UCSD-AML1 (cell line): Measurements from ENCODE around the gene NRAP.
"Not testable (repeated sequence)": the region's sequence is repeated elsewhere in the genome, so short reads cannot be mapped to it uniquely, and the experiment has no call there.

ENCODE experiments used
- DNase-seq: peaks from one replicate; lab custom pipeline; 2025; ENCODE audit not compliant: unreplicated experiment; lab: John Stamatoyannopoulos, UW

Gene NRAP

DNA sequence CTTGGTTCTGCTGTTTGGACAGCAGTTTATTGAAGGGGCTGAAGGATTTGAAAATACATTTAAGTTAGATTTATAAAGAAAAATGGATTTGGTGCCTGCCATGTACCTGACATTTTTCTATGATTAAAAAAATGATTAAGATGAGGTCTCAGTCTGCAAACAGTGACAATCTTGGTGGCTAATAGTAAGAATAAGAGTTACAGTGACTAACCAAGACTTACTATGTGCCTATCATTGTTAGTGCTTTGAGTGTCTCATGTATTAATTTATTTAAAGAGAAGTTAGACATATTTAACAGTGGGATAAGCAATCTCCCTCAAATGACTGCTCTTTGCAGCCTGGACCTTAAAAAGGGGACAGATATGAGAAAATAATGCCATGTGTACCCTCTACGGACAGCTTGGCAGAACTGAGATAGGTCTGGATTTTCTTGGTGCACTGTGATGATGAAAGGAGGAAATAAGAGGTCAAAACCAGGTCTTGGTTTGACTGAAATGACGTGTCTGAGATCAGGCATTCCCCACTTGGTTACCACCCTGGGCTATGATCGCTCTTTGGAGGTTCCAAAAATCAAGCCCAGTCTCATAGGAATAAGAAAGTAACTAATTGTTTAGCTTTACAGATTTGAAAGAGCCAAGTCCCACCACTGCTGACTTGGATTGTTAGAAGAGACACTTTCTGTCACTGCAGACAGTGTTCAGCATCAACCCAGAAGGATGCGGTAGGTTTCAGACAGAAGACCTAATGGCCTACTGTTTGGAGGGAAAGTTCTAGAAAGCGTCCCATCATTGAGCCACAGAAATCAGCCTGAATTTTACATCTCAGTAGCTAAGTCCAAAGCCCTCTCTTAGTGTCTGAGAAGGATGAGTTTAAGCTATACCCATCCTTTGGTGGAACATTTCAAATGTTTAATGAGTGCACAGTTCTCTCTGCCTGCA is 18.0 kb upstream of the NRAP start:
- no peak for DNase-seq

DNA sequence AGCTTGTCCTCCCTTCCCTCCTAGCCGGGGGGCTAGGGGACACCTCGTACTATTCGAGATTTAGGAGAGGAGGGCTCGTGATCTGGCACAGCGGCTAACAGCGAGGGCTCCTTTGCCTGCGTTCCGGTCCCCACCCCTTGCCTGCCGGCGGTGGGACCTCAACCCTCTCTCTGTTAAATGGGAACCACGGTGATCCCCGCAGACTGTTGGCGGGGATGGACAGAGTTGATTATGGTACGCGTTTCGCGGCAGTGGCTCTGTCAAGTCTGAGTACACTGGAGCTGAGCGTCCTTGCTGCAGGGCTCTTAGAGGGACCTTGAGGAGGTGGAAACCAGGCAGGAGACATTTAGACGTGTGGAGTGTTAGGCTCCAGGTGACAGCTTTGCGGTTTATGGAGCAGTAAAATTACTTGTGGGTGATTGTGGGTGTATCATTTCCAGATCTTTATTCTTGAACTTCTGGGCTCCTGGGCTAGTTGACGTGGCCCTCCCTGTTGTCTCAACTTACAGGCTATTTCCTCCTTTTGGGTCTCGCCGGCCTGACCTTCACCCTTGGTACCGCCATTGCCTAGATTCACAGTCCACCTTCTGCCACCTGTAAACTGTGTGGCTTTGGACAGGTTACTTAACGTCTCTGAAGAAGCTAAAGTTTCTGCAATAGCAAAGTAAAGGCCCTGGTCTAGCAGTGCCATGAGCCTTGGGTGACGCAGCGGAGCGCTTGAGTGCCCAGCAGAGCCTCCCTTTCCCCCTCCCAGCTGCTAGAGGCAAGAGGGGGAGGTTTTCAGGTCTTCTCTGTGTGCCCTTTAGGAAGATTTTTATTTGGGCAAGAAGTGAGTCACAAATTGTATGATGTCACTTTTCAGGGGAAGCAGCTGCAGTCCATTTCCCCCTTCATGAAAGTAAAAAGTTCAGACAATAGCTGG is 16.6 kb upstream of the NRAP start:
- peak; percentile 45 for DNase-seq

DNA sequence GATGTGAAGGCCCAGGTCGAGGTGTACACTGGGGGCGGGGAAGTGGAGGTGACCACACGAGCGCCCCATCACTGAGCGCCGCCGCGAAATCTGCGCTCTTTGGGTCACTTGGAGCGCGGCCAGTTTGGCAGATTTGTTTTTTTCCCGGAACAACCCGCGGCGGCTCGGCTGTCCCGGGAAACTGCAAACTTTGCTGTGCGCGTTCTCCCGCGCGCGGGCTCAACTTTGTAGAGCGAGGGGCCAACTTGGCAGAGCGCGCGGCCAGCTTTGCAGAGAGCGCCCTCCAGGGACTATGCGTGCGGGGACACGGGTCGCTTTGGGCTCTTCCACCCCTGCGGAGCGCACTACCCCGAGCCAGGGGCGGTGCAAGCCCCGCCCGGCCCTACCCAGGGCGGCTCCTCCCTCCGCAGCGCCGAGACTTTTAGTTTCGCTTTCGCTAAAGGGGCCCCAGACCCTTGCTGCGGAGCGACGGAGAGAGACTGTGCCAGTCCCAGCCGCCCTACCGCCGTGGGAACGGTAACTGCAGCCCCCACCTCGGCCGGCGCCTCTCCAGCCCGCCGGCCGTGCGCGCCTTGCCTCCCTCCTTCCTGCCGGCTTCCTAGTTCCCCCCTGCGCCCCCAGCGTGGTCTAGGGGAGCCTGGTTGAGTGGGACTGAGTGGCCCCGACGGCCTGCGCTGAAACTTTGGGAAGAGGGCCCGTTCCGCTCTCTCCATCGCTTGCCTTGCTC is 15.8 kb upstream of the NRAP start, which contains the start of gene CASP7:
Gene CASP7 (plus strand): TSS at position 450 of the 727 bp plus-strand sequence. CDS start 17,582 bp downstream, outside the sequence.
- peak; percentile 86 for DNase-seq

DNA sequence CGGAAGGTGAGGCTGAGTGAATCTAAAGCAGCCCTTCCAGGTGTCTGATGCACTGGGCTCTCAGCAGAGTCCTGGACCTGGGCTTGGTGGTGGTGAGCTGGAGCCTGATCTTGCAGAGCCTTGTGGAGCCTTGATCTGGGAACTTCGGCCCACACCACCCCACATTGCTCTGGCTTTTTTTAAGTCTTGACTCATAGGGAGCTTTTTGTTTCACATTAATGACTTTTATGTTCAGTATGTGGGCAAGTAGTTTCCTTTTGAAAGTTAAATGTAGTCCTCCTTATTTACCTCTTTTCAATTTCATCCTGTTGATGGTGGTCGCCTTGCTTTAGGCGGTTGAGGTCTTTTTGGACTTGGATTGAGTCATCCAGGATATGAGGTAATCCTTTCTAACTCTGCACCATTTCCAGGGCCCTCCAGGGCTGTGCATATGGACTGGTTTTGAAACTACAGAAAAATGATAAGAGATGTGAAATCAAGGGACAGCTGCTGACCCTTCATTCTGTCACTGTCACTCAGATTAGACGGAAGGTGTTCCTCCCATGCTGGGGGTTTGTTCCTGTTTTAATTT is 2.9 kb upstream of the NRAP start:
- no peak for DNase-seq

DNA sequence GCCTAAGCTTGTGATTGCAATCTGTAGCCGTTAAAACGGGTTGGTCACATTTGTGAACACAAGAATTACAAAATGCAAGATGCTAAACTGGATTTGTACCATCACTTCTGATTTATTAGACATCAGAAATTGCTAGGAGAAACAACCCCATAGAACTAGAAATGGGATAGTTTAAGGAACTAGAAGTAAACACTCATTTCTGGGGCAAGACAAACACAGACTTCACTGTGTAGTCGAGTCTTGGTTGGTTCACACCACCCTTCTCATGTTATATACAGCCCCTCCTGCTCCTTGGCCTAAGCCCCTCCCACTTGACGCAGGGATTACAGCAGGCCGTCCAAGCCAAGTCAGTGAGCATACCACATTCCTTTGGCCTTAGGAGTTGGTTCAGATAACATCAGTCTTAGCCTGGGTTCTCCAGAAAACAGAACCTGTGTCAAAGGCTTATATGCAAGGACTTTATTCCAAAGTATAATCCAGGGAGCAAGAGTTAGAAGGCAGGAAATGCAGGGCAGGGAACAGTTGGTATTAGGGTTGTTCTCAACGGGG is 2.0 kb upstream of the NRAP start:
- DNase-seq = no peak

DNA sequence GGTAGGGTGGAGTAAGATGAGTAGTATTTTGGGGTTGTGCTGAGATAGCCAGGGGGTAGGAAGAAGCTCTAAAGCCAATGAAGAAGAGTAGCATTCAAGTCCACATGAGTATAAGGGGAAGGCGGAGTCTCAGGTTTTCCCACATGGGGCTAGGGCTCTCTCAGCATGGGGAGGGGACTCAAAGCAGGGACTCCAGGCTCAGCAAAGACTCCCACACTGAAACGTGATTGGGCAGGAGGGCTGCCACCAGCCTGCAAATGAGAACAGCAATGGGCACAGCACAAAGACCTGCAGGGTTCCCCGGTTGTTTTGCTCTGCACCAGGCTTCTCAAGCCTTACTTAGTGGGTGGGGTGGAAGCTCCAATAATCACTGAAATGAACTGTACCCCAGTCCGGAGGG is 1.5 kb upstream of the NRAP start:
- no peak for DNase-seq

DNA sequence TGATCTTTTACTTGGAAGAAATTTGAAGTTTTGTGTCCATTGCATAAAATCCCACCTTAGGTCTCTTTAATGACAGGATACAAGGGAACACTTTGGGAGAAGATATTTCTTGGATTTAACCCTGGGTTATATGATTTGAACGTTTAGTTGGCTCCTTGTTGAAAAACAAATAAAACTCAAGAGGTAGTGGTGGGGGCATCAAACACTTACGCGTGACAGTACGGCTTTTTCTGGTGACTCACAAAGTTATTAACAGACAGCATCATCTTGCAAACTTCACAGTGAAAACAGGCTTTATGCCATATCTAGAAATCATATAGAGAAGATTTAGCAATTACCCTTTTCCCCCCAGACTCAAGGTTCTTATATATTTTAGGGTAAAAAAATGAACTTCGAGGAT is 699 bp downstream of the NRAP start:
- no peak for DNase-seq

DNA sequence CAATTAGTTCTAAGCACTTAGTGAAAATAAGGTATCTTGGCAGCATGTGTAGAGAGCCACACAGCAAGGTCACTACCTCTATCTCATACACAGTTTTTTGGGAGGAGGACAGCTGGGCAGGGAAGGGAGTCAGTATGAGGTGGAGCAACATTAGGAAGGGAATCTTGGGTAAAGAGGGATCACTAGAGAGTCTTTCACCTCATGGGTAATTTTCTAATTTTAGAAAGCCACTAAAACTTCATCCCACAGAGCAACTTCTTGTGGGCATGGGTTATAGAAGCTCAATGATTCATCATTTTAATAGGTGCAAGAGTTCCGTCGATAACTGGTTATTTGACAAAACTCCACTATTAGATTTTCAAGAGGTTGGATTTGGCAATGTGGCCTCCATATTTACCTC is 2.5 kb downstream of the NRAP start:
- DNase-seq = no peak

DNA sequence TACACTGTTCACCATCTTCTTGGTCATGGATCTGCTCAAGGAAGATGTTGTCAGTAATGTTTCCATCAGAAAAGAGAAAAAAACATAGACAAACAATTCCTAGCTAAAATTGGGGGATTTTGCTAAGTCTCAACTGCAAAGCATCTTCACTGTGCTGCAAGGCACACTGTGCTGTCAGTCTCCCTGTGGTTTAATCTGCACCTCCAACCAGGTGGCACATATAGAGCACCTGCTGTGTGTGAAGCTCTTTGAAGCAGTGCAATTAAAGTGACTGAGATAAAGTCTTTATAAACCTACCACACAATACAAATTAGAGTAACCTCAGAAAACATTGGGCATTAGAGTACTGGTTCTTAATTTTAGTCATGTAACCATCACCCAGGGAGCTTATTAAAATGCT is 6.3 kb downstream of the NRAP start:
- DNase-seq = no peak

DNA sequence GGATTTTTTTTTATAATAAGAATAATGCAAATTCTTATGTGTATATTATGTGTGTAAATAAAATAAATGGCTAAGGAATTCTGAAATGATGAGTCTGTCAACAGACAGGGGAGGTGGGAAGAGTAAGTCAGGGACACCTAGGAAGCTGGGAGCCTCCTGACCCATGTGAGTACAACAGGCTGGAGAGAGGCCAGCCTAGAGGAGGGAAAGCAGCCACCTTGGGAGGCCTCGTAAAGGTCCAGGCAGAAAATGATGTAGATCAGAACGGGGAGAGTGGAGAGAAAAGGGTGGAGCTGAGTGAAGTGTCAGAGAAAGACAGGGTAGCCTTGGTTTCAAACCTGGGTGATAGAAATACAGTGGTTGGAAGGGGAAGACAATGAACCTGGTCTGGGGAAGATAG is 6.9 kb downstream of the NRAP start:
- no peak for DNase-seq

DNA sequence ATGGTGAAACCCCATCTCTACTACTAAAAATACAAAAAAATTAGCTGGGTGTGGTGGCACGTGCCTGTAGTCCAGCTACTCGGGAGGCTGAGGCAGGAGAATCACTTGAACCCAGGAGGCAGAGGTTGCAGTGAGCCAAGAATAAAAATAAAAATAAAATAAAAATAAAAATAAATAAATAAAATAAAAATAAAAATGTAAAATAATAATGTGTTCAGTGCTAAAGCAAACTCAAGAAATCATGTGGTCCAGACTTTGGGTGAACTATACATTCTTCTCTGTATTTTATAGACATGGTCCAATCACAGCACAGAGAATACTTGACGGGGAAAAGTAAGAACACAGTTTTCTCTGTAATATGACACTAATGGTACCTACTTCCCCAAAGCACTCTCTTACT is 11.4 kb downstream of the NRAP start:
- DNase-seq = not testable (repeated sequence)

DNA sequence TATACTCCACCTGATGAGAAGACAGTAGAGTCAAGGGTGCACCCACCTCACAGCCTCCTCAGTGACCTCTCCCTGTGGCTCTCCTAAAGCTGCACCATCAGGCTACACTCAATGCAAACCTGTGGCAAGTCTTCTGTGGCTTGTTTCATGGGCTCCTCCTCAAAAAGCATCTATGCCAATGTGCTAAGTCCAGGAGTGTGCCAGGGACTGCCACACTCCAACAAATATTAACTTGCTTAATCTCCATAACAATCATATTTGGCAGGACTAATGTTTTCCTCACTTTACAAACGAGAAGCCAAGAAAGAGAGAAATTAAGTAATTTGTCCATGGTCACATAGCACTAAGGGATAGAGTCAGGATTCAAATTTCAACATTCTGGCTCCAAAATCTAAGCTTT is 11.9 kb downstream of the NRAP start:
- no peak for DNase-seq

DNA sequence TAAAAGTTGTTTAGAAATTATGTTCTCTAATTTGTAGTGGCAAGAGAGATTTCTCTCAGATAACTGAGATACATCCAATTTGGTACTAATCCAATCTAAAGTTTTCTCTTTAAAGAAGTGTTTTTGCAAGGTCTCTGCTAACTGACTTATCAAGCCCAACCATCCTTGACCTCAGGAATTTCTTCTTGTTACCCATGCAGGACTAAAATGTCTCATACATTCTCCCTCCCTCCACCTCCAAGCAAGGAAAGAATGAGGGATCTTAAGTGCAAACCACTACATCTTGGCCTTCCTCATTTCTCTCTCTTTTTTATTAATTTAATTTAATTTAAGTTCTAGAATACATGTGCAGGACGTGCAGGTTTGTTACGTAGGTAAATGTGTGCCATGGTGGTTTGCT is 12.8 kb downstream of the NRAP start:
- DNase-seq = no peak

DNA sequence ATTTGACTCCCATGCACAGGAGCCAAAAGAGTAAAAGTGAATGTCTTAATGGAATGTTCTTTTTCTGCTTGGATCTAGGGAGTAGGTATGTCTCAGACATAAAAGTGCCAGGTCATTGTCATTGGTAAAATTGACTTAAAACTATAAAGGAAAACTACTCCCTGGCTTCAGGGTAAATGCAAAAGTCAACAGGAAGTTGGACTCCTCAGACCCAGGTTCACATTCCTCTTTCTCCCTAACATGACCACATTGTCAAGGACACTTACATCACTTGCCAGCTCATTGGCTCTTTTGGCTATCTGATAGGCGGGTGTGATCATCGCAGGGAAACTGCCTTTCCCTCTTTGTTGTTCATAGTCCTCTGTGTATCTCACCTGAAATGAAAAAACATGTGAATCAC is 13.7 kb downstream of the NRAP start:
- DNase-seq = no peak

DNA sequence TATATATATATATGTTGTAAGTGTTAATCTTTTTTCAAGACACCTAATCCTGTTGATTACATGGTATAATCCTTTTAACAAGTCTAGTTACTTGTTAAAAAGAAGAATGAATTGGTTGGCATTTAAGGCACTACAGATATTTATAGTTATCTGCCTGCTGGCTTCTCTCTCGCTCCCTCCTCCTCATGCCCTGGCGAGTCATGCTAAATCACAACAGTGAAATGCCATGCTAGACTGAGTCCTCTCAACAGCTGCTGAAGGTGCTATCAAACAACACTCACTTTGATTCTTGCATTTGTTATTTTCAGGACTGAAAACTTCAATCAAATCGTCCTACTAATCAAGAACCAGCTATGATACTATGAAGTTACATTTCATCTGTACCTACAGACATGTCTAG is 15.4 kb downstream of the NRAP start:
- DNase-seq = no peak

DNA sequence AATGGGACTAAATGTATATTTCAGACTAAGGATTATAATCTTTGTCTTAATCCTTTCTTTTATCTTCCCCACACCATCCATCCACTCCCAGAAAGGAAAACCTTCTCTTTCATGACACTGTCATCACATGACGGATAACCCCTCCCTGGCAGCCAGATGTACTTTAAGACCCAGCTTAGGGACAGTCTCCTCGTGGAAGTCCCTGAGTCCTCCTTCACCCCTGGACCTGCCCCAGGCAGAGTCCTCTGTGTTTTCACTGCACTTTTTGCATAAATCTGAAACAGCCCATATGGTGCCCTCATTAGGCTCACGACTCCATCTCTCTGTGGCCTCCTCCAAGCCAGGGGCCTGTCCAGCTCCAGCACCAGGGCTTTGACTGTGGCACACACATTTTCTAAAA is 16.0 kb downstream of the NRAP start:
- DNase-seq = no peak

DNA sequence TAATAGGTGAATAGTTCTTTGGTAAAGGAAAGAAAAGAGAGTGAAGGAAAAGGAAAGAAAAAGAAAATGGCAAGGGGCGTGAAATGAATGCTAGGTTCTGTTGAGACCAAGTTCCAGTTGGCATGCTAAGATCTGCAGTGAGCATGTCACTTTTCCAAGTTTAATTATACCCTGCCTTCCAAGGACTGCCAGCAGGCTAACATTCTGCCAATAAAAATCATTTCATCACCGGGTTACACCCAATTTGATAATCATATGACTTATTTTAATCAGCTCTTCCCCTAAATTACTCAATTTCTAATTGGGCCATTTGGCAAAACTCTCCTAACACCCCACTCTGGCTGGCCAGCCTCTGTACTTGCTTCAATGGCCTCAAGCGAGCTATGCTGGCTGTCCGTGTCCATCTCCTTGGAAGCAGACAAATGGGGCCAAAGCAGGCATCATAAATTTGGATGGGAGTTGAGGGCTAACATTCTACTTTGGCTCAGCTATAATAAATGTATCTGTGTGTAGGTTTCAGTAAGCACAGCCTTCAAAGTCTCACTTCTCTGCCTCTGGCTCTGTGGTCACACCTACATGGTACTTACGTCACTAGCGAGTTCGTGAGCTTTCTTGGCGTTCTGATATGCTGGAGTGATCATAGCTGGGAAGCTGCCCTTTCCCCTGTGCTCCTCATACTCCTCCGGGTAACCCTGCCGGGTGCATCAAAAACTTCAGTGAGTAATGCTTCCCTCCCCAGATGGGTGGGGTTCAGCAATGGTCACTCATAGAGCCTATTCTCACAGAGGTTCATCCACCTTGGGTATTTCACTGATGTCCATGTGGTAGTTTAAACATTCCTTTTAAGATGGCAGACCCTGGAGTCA is 17.3 kb downstream of the NRAP start:
- DNase-seq = no peak

DNA sequence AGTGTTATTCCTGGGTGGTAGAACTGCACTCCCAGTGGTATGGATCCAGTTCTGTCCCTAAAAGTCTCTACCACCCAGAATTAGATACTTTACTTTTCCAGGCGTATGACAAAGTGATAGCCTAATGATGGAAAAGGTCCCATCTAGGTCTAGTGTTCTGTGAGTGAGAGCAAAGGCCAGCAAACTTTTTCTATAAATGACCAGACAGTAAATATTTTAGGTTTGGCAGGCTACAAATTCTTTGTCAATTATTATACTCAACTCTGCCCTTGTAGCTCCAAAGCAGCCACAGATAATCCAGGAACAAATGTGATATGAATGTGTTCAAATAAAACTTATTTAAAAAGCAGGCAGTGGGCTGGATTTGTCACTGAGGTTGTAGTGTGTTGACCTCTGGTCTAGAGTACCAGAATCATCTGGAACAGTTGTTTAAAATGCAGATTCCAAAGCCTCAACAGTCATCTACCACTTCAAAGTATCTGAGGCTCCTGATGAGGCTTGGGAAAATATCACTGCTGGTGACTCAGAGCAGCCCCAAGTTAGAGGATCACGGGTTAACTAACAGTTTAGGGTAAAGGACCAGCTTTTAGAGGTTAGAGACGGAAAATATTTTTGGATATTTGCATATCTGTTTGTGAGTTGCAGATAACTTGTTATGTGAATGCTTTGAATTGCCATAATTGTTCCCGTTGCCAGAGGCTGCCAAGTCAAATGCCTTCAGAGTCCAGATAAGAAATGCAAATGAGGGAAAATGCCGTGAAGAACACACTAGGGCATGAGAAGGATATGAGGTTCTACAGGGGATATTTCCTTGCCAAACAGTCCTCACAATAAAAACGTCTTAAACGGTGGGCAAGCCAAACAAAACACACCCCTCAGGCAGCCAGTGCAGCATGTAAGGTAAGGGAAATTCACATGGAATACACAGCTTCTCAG is 19.4 kb downstream of the NRAP start:
- no peak for DNase-seq

DNA sequence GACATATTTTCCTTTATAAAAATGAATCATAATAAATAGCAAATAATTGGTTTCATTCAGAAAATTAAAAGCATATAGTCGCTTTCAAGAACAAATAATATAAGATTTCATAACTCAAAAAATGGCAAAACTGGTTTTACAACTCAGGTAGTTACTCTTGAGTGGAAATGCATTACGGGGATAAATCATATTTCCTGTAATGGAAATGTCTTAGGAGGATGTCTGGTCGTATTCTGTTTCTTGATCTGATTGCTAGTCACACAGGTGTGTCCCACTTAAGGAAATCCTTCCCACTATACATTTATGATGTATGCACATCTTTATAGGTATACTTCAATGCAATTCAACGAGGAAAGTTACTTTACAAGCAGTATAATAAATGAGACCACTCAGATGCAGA is 20.7 kb downstream of the NRAP start:
- DNase-seq = no peak
